Panc1 (cell line): ENCODE results near the gene CENATAC. TPM values are rescaled to one million over a fixed set of nuclear protein-coding genes. Genes with fewer than 3 reads are reported as not detected.

ENCODE experiments used
- ATAC-seq: fragments of 200-7000 bp; cut with Tn5 transposase; 2 replicates; pipeline ENCODE4 v1.9.1; 2020; ENCODE audit warnings: mild to moderate bottlenecking, moderate library complexity
- BruUV-seq: library from RNA; stranded (reverse); fragments of 400-500 nt; replicated peaks from 2 replicates; lab custom pipeline; 2021; lab: Mats Ljungman, UMichigan
- CTCF ChIA-PET: fragments of 300-600 bp; sonication (Branson Sonifier 250); formaldehyde crosslinking; loops from one replicate; lab custom pipeline; 2022; ENCODE audit warnings: antibody characterized with exemption; lab: Charles Lee
- POLR2A ChIA-PET: fragments of 300-600 bp; sonication (Branson Sonifier 250); formaldehyde crosslinking; loops from one replicate; lab custom pipeline; 2022; ENCODE audit warnings: antibody characterized with exemption; lab: Charles Lee
- DNase-seq: peaks from one replicate; pipeline ENCODE4 v3.0.0-alpha.2; 2010; ENCODE audit warnings: low read depth, low spot score
- H3K27ac ChIP-seq: 2 replicates; pipeline ENCODE4 v1.5.1; 2011; ENCODE audit warnings: mild to moderate bottlenecking, low read length, inconsistent platforms
- H3K27me3 ChIP-seq: fragments of 200-500 bp; sonication (Bioruptor generic); 2 replicates; pipeline ENCODE4 v1.6.0; 2014; ENCODE audit warnings: low read length, inconsistent platforms; ENCODE audit not compliant: control insufficient read depth, insufficient read depth
- H3K36me3 ChIP-seq: fragments of 200-500 bp; sonication (Bioruptor generic); 2 replicates; pipeline ENCODE4 v1.5.1; 2014; ENCODE audit warnings: inconsistent platforms, mild to moderate bottlenecking, low read length, moderate library complexity; ENCODE audit not compliant: control insufficient read depth, insufficient read depth
- H3K4me1 ChIP-seq: 2 replicates; pipeline ENCODE4 v1.5.1; 2011; ENCODE audit warnings: inconsistent platforms, mild to moderate bottlenecking, low read length, moderate library complexity; ENCODE audit not compliant: control insufficient read depth, insufficient read depth
- H3K4me3 ChIP-seq, 2 experiments: 2 replicates each; pipeline ENCODE4 v1.5.1; 2011 to 2012; ENCODE audit warnings: low read depth in 2 of 2, low read length in 2 of 2, mild to moderate bottlenecking in 2 of 2, inconsistent platforms in 1 of 2, moderate library complexity in 1 of 2
- H3K9me3 ChIP-seq: fragments of 200-500 bp; sonication (Bioruptor generic); 2 replicates; pipeline ENCODE4 v1.5.1; 2014; ENCODE audit warnings: low read depth, mild to moderate bottlenecking, inconsistent platforms, low read length, moderate library complexity; ENCODE audit not compliant: control insufficient read depth, insufficient read depth
- CTCF ChIP-seq: fragments of 450-650 bp; IDR thresholded peaks from 2 replicates; pipeline ENCODE4 v1.5.1; 2017; ENCODE audit warnings: mild to moderate bottlenecking
- POLR2AphosphoS5 ChIP-seq: IDR thresholded peaks from 2 replicates; pipeline ENCODE4 v1.6.1; 2012; ENCODE audit warnings: mild to moderate bottlenecking, low read depth, low read length, moderate library complexity
- REST ChIP-seq, 2 experiments: IDR thresholded peaks; 2 replicates each; pipeline ENCODE4 v1.6.1; 2011 to 2012; ENCODE audit warnings: low read depth in 2 of 2, control low read depth in 1 of 2, low read length in 1 of 2, mild to moderate bottlenecking in 1 of 2, moderate library complexity in 1 of 2; ENCODE audit not compliant: insufficient read depth in 1 of 2
- SIN3A ChIP-seq: IDR thresholded peaks from 2 replicates; pipeline ENCODE4 v1.6.1; 2012; ENCODE audit warnings: low read depth, mild to moderate bottlenecking, low read length, moderate library complexity, borderline replicate concordance; ENCODE audit not compliant: insufficient read depth
- TCF7L2 ChIP-seq: IDR thresholded peaks from 2 replicates; pipeline ENCODE4 v1.6.1; 2011; ENCODE audit warnings: mild to moderate bottlenecking, low read depth, low read length, inconsistent platforms
- in situ Hi-C: cut with HindIII; loops from 2 replicates; pipeline ENCODE4 v1.10.0; 2016; ENCODE audit warnings: low sequenced_read_pairs, low pct_unique_long_range_greater_than_20kb
- intact Hi-C: fragments of 100-400 bp; cut with micrococcal nuclease; formaldehyde crosslinking; loops from one replicate; pipeline ENCODE4 v1.10.0; 2022; ENCODE audit not compliant: unreplicated experiment
- total RNA-seq: library from RNA; stranded (reverse); gene quantifications from one replicate; pipeline ENCODE4 v1.2.1, GENCODE V29; 2021; ENCODE audit not compliant: unreplicated experiment

Gene CENATAC
- total RNA-seq, 1 experiment from 2014 or later = 45.4 TPM

- Histone ChIP-seq H3K4me1 (no peaks in the 10 kb centered on the region), H3K9me3 (no peaks in the 10 kb centered on the region), H3K27me3 (no peaks in the 10 kb centered on the region), H3K27ac (no peak overlapping the region), H3K4me3 (no peak overlapping the region), H3K36me3 (0 out of 2 replicates have a peak, but pooled peaks cover 3% of the 10 kb centered on the region)
- TF ChIP-seq TCF7L2 (no peak), POLR2AphosphoS5 (no peak), REST (IDR thresholded peaks at IDR 0.05; ENCODE audit: insufficient read depth in 1 of 2, low read depth in 2 of 2, low read length in 1 of 2) (no peak), SIN3A (no peak), CTCF (no peak)
- intact Hi-C loops = no loop called here
- no peak; the same call in 1 of the 2 replicates for ATAC-seq
- BruUV-seq = no TSS peak
- CTCF ChIA-PET = no interaction called here
- no peak for DNase-seq
- POLR2A ChIA-PET = no interaction called here
- in situ Hi-C loops = no loop called here
Measured at GRCh38 chr11:119041821-119042514, 44.0 kb downstream of the CENATAC start.

- in situ Hi-C loops = no loop called here
- Histone ChIP-seq H3K4me3 (no peak overlapping the region), H3K4me1 (no peaks in the 10 kb centered on the region), H3K9me3 (no peaks in the 10 kb centered on the region), H3K27ac (no peak overlapping the region), H3K36me3 (0 out of 2 replicates have a peak, but pooled peaks cover 3% of the 10 kb centered on the region), H3K27me3 (no peaks in the 10 kb centered on the region)
- intact Hi-C loops = no loop called here
- DNase-seq (no peak), ATAC-seq (no peak)
- POLR2A ChIA-PET = no interaction called here
- BruUV-seq = no TSS peak
- CTCF ChIA-PET = no interaction called here
- TF ChIP-seq CTCF = no peak
- no peak for TF ChIP-seq TCF7L2
- no peak for TF ChIP-seq REST (IDR thresholded peaks at IDR 0.05; ENCODE audit: insufficient read depth in 1 of 2, low read depth in 2 of 2, low read length in 1 of 2)
- no peak for TF ChIP-seq SIN3A
- TF ChIP-seq POLR2AphosphoS5 = no peak
Measured at GRCh38 chr11:119042927-119043326, 45.0 kb downstream of the CENATAC start.
